ENCODE results near the gene ANKRD34A.

The ANKRD34A gene

DNA sequence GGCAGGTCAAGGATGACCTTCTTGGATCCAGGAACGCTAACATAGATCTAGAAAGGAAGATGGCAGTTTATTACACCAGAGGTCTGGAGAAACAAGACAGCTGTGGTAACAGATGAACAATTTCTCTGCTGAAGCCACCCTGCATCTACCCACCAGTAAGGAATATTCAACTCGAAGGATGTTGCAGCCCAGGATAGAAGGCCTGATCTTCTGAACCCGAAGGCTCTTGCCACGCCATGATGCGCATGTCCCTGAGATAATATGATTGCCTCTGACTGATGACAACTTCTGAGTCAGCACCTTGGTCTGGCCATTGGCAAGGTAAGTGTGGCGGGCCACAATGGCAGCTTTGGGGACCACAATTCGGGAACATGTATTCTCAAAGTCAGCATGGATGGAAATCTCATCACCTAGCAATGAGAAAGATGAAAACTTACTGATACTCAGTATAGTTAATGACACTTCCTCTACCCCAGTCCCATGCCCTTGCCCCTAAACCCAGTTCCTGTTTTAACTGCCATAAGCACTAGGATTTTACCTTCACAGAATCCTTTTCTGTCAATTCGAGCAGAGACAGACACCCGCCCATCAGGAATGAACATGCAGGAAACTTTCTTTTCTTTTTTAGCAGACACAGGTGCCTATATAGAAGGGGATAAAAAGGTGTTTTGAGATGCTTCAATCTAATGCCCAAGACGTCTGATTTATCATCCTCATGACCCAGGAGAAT lies 30.2 kb upstream of the ANKRD34A start:
- H3K14ac ChIP-seq (ENCODE audit: low read length) = no peak overlapping the region
- H3K4me2 ChIP-seq (ENCODE audit: low read length) = no peak overlapping the region
- H3K9ac ChIP-seq (ENCODE audit: low read length) = no peak overlapping the region
- no peak overlapping the region for H4K8ac ChIP-seq (ENCODE audit: low read depth, low read length)
- no peak for DNase-seq
- no CpG with 5 or more reads among the region's 10 CpGs for WGBS (ENCODE audit: extremely low coverage, insufficient coverage, insufficient read length)
- H4K91ac ChIP-seq (ENCODE audit: low read depth, low read length) = no peak overlapping the region
- H3K4me1 ChIP-seq (ENCODE audit: control insufficient read depth in 1 of 2, insufficient read depth in 2 of 2, low read length in 2 of 2) = peaks cover 9 to 24% of the 10 kb centered on the region in 2 experiments
- H2BK120ac ChIP-seq (ENCODE audit: insufficient read depth, low read length, poor library complexity) = no peak overlapping the region
- no peak overlapping the region for H3K4ac ChIP-seq (ENCODE audit: low read depth, low read length)
- H2AFZ ChIP-seq (ENCODE audit: insufficient read depth, low read length, poor library complexity) = no peak overlapping the region
- H3K36me3 ChIP-seq (ENCODE audit: control insufficient read depth in 1 of 2, insufficient read depth in 2 of 2, low read length in 2 of 2) = peaks cover 6 to 8% of the 10 kb centered on the region in 2 experiments
- H3K18ac ChIP-seq (ENCODE audit: low read length) = no peak overlapping the region
- no peaks in the 10 kb centered on the region for H3K9me3 ChIP-seq (ENCODE audit: insufficient read depth, low read depth, low read length)
- H3K79me2 ChIP-seq (ENCODE audit: control insufficient read depth, insufficient read depth, low read length, poor library complexity) = no peaks in the 10 kb centered on the region
- H2AK5ac ChIP-seq (ENCODE audit: low read length) = no peak overlapping the region
- no peaks in the 10 kb centered on the region for H3K27me3 ChIP-seq (ENCODE audit: insufficient read depth, low read length)
- H2BK5ac ChIP-seq (ENCODE audit: low read depth, low read length, poor library complexity) = no peak overlapping the region
- no peak overlapping the region for H2BK12ac ChIP-seq (ENCODE audit: low read length)
- H4K12ac ChIP-seq (ENCODE audit: low read depth, low read length) = no peak overlapping the region
- H3K27ac ChIP-seq (ENCODE audit: low read depth, low read length) = no peak overlapping the region
- peaks cover 6% of the 10 kb centered on the region for H3K79me1 ChIP-seq (ENCODE audit: low read length)
- H3K4me3 ChIP-seq (ENCODE audit: low read depth, low read length) = no peak overlapping the region
- H3K23ac ChIP-seq (ENCODE audit: low read length) = no peak overlapping the region

DNA sequence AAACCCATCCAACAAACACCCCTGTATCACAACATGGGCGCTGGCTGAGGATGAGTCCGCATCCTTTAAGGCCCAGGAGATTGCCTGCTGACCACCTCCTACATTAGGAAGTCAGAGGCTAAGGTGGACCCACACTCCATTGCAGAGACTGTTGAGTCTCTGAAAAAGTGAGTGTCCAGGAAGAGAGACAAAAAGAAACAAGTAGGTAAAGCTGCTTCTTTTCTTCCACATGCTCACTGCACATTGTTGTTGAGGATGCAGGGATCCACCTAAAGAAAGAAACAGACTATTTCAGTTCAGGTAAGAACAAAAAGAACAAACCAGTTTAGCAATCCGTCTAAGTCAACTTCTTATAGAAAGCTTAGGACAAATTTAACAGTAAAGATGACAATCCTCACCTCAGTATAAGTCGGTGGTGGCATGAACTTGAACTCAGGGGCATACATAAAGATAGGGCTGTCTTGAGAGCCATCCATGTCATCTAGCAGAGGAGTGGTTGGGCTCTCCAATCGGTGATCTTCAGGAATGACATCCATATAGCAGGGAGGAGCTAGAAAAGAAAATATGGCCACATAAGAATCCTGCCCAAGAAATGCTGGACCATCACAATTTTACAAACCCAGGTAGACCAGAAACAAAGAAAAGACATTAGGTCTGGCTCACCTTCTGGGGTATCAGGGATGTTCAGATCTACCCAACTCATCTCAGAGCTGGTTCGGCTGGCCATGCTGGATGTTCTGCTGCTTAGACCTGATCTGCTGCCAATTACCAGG lies 29.4 kb upstream of the ANKRD34A start:
- no CpG with 5 or more reads among the region's 6 CpGs for WGBS (ENCODE audit: extremely low coverage, insufficient coverage, insufficient read length)
- Histone ChIP-seq H3K4ac (ENCODE audit: low read depth, low read length) (no peak overlapping the region), H3K4me2 (ENCODE audit: low read length) (no peak overlapping the region), H3K27ac (ENCODE audit: low read depth, low read length) (no peak overlapping the region), H4K12ac (ENCODE audit: low read depth, low read length) (no peak overlapping the region), H3K4me3 (ENCODE audit: low read depth, low read length) (no peak overlapping the region), H3K36me3 (ENCODE audit: control insufficient read depth in 1 of 2, insufficient read depth in 2 of 2, low read length in 2 of 2) (peaks cover 6 to 8% of the 10 kb centered on the region in 2 experiments), H3K79me2 (ENCODE audit: control insufficient read depth, insufficient read depth, low read length, poor library complexity) (no peaks in the 10 kb centered on the region), H4K8ac (ENCODE audit: low read depth, low read length) (no peak overlapping the region), H2BK12ac (ENCODE audit: low read length) (no peak overlapping the region), H2AK5ac (ENCODE audit: low read length) (no peak overlapping the region), H3K27me3 (ENCODE audit: insufficient read depth, low read length) (no peaks in the 10 kb centered on the region), H4K91ac (ENCODE audit: low read depth, low read length) (no peak overlapping the region), H3K23ac (ENCODE audit: low read length) (no peak overlapping the region), H3K9ac (ENCODE audit: low read length) (no peak overlapping the region), H3K18ac (ENCODE audit: low read length) (no peak overlapping the region), H2BK120ac (ENCODE audit: insufficient read depth, low read length, poor library complexity) (no peak overlapping the region), H2AFZ (ENCODE audit: insufficient read depth, low read length, poor library complexity) (no peak overlapping the region), H3K9me3 (ENCODE audit: insufficient read depth, low read depth, low read length) (no peaks in the 10 kb centered on the region), H3K4me1 (ENCODE audit: control insufficient read depth in 1 of 2, insufficient read depth in 2 of 2, low read length in 2 of 2) (peaks cover 9 to 21% of the 10 kb centered on the region in 2 experiments), H3K79me1 (ENCODE audit: low read length) (peaks cover 6% of the 10 kb centered on the region), H3K14ac (ENCODE audit: low read length) (no peak overlapping the region), H2BK5ac (ENCODE audit: low read depth, low read length, poor library complexity) (no peak overlapping the region)
- no peak for DNase-seq

DNA sequence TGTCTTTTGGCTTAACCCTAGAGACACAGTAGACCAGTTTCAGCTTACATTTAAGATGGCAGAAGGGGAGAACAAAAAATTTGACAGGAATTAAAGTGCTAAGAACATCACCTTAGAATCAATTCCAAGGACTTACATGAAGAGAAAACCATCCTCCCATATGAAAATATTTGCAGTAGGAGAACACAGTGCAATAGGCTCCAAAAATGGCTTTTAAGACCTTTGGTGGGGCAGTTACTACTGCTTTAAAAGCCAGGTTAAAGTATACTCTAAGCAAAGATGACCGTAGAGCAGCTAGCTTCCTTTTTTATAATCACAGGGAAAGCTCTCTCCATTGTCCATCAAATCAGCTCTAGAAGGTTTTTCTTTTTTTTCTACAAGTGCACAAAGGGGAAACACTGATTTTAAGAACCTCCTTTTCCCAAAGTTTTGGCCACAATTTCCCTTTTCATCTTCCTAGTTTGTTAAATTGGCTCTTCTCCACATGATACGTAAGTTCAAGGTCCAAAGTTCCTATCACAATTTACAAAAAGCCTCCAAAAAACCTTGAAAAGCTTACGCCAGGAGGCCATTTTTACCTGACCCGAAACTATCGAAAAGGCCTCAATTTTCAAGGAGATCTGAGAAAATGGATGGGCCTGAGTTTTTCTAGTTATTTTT lies 28.7 kb upstream of the ANKRD34A start:
- Histone ChIP-seq H3K9ac (ENCODE audit: low read length) (no peak overlapping the region), H2AK5ac (ENCODE audit: low read length) (no peak overlapping the region), H3K14ac (ENCODE audit: low read length) (no peak overlapping the region), H3K79me2 (ENCODE audit: control insufficient read depth, insufficient read depth, low read length, poor library complexity) (no peaks in the 10 kb centered on the region), H2AFZ (ENCODE audit: insufficient read depth, low read length, poor library complexity) (no peak overlapping the region), H3K27ac (ENCODE audit: low read depth, low read length) (no peak overlapping the region), H3K36me3 (ENCODE audit: control insufficient read depth in 1 of 2, insufficient read depth in 2 of 2, low read length in 2 of 2) (peaks cover 6 to 8% of the 10 kb centered on the region in 2 experiments), H3K4me3 (ENCODE audit: low read depth, low read length) (no peak overlapping the region), H2BK12ac (ENCODE audit: low read length) (no peak overlapping the region), H3K79me1 (ENCODE audit: low read length) (peaks cover 6% of the 10 kb centered on the region), H3K9me3 (ENCODE audit: insufficient read depth, low read depth, low read length) (no peaks in the 10 kb centered on the region), H3K4ac (ENCODE audit: low read depth, low read length) (no peak overlapping the region), H3K4me2 (ENCODE audit: low read length) (no peak overlapping the region), H4K12ac (ENCODE audit: low read depth, low read length) (no peak overlapping the region), H4K8ac (ENCODE audit: low read depth, low read length) (no peak overlapping the region), H2BK120ac (ENCODE audit: insufficient read depth, low read length, poor library complexity) (no peak overlapping the region), H3K27me3 (ENCODE audit: insufficient read depth, low read length) (no peaks in the 10 kb centered on the region), H2BK5ac (ENCODE audit: low read depth, low read length, poor library complexity) (no peak overlapping the region), H3K18ac (ENCODE audit: low read length) (no peak overlapping the region), H3K23ac (ENCODE audit: low read length) (no peak overlapping the region), H3K4me1 (ENCODE audit: control insufficient read depth in 1 of 2, insufficient read depth in 2 of 2, low read length in 2 of 2) (peaks cover 9 to 21% of the 10 kb centered on the region in 2 experiments), H4K91ac (ENCODE audit: low read depth, low read length) (no peak overlapping the region)
- no CpG with 5 or more reads among the region's 5 CpGs for WGBS (ENCODE audit: extremely low coverage, insufficient coverage, insufficient read length)
- no peak for DNase-seq

DNA sequence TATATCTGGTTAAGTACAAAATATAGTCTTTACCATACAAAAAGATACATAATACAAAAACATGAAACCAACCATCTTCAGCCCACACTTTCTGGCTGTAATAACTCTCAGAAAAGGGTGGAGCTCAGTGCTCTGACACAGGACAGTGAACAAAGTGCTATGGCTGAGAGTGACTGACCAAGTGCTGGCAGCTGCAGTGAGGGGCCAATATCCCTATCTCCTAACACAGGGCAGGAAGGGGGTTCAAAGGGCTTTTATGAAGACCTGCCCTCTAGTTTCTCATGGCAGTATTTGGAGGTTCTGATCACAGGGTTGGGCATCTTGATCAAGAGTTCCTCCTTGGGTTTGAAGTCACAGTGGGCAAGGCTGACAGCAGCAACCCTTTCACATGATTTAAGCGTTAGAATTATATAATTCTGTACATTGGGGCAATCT lies 28.1 kb upstream of the ANKRD34A start:
- no peak overlapping the region for H2AFZ ChIP-seq (ENCODE audit: insufficient read depth, low read length, poor library complexity)
- H3K14ac ChIP-seq (ENCODE audit: low read length) = no peak overlapping the region
- H4K91ac ChIP-seq (ENCODE audit: low read depth, low read length) = no peak overlapping the region
- DNase-seq = no peak
- no peak overlapping the region for H3K4ac ChIP-seq (ENCODE audit: low read depth, low read length)
- H3K27ac ChIP-seq (ENCODE audit: low read depth, low read length) = no peak overlapping the region
- H3K27me3 ChIP-seq (ENCODE audit: insufficient read depth, low read length) = no peaks in the 10 kb centered on the region
- H4K12ac ChIP-seq (ENCODE audit: low read depth, low read length) = no peak overlapping the region
- no peak overlapping the region for H3K9ac ChIP-seq (ENCODE audit: low read length)
- H2BK120ac ChIP-seq (ENCODE audit: insufficient read depth, low read length, poor library complexity) = peak overlapping the region; percentile 36
- H3K4me2 ChIP-seq (ENCODE audit: low read length) = no peak overlapping the region
- peaks cover 6 to 8% of the 10 kb centered on the region in 2 experiments for H3K36me3 ChIP-seq (ENCODE audit: control insufficient read depth in 1 of 2, insufficient read depth in 2 of 2, low read length in 2 of 2)
- H3K4me1 ChIP-seq (ENCODE audit: control insufficient read depth in 1 of 2, insufficient read depth in 2 of 2, low read length in 2 of 2) = peaks cover 9 to 21% of the 10 kb centered on the region in 2 experiments
- no peak overlapping the region for H3K23ac ChIP-seq (ENCODE audit: low read length)
- H3K79me1 ChIP-seq (ENCODE audit: low read length) = peaks cover 6% of the 10 kb centered on the region
- no peak overlapping the region for H3K4me3 ChIP-seq (ENCODE audit: low read depth, low read length)
- no CpG with 5 or more reads among the region's 1 CpG for WGBS (ENCODE audit: extremely low coverage, insufficient coverage, insufficient read length)
- no peaks in the 10 kb centered on the region for H3K79me2 ChIP-seq (ENCODE audit: control insufficient read depth, insufficient read depth, low read length, poor library complexity)
- no peak overlapping the region for H3K18ac ChIP-seq (ENCODE audit: low read length)
- H3K9me3 ChIP-seq (ENCODE audit: insufficient read depth, low read depth, low read length) = no peaks in the 10 kb centered on the region
- H4K8ac ChIP-seq (ENCODE audit: low read depth, low read length) = no peak overlapping the region
- no peak overlapping the region for H2AK5ac ChIP-seq (ENCODE audit: low read length)
- no peak overlapping the region for H2BK12ac ChIP-seq (ENCODE audit: low read length)
- no peak overlapping the region for H2BK5ac ChIP-seq (ENCODE audit: low read depth, low read length, poor library complexity)

Data from trophoblast cell (in vitro differentiated cells and primary cell).